Heart right ventricle (tissue), 16 donors: Measurements from ENCODE around the gene NOTO. TPM values are rescaled to one million over a fixed set of nuclear protein-coding genes. Genes with fewer than 3 reads are reported as not detected.

Source experiments
- ATAC-seq, 8 donors: fragments of 200-7000 bp; cut with Tn5 transposase; one replicate each; pipeline ENCODE4 v1.9.1; 2020; ENCODE audit warnings: mild to moderate bottlenecking in 8 of 8, moderate library complexity in 8 of 8, moderate number of reproducible peaks in 1 of 8
- DNase-seq, 2 donors: peaks; one replicate each; pipeline ENCODE4 v3.0.0-alpha.2; 2020
- H3K27ac ChIP-seq, 10 donors: fragments of 200-600 bp; sonication (generic) in 2 of 10; one replicate each; pipeline versions ENCODE4 v1.5.0 to v1.8.0; 2020 to 2022; ENCODE audit warnings: mild to moderate bottlenecking in 3 of 10
- H3K27me3 ChIP-seq, 7 donors: fragments of 200-600 bp; one replicate each; pipeline ENCODE4 v1.8.0; 2021 to 2022; ENCODE audit warnings: mild to moderate bottlenecking in 2 of 7
- H3K36me3 ChIP-seq, 9 donors: fragments of 200-600 bp; sonication (generic) in 1 of 9; one replicate each; pipeline versions ENCODE4 v1.5.0 to v1.8.0; 2020 to 2022; ENCODE audit warnings: mild to moderate bottlenecking in 2 of 9
- H3K4me1 ChIP-seq, 9 donors: fragments of 200-600 bp; sonication (generic) in 1 of 9; one replicate each; pipeline versions ENCODE4 v1.5.0 to v1.8.0; 2020 to 2022; ENCODE audit warnings: mild to moderate bottlenecking in 4 of 9
- H3K4me3 ChIP-seq, 10 donors: fragments of 200-600 bp; sonication (generic) in 2 of 10; one replicate each; pipeline versions ENCODE4 v1.5.0 to v1.8.0; 2020 to 2022; ENCODE audit warnings: mild to moderate bottlenecking in 7 of 10, moderate library complexity in 2 of 10
- H3K9me3 ChIP-seq, 11 donors: fragments of 200-600 bp in 10 of 11; sonication (generic) in 2 of 11; one replicate each; pipeline versions ENCODE4 v1.5.0 to v1.8.0; 2013 to 2022; ENCODE audit warnings: mild to moderate bottlenecking in 2 of 11, control low read depth in 1 of 11, moderate library complexity in 1 of 11
- CTCF ChIP-seq, 9 donors: fragments of 200-600 bp; sonication (generic) in 2 of 9; IDR thresholded peaks; one replicate each; pipeline versions ENCODE4 v1.5.0 to v1.8.0; 2021 to 2022; ENCODE audit warnings: antibody characterized with exemption in 9 of 9, mild to moderate bottlenecking in 5 of 9, moderate library complexity in 1 of 9
- WGBS, 2 donors: extraction: QIAGEN DNeasy Blood & Tissue Kit; methylation state at CpG; one replicate each; pipeline ENCODE4 v1.1.7; 2013; ENCODE audit warnings: inconsistent platforms in 1 of 2; 5-methylcytosine and 5-hydroxymethylcytosine counted together
- intact Hi-C, 10 donors: fragments of 100-400 bp; cut with DNase I; formaldehyde crosslinking; loops; one replicate each; pipeline versions ENCODE4 v1.11.1 to v1.14.2; 2022
- polyA plus RNA-seq, 2 donors: library from polyadenylated mRNA; stranded (reverse); fragments of 200-250 nt; gene quantifications; one replicate each; pipeline ENCODE4 v1.2.3, GENCODE V29; 2013
- total RNA-seq, 10 donors: library from RNA; stranded (reverse); fragmentation: NEBNext Ultra II Directional in 3 of 10; extraction: Animal tissue kit (Norgen Biotek cat#: 25700) in 3 of 10; gene quantifications; one replicate each; pipeline versions ENCODE4 v1.2.1 to v1.2.4, GENCODE V29; 2021 to 2023
- donor health status: Arrhythmogenic right ventricular cardiomyopathy.
- donor health status: ischemic (EF 13 %, LVEDD 7.1; RV severe dilation, severe dysfunction).
- donor health status: healthy with polysubstance abuse.
- donor health status: DM: no; HTN: yes; CAD: no.
- donor health status: DM: no; HTN: no; CAD: no.
- donor health status: ischemic (EF 25% LVEDD 6.9; RV normal size, moderate dysfunction).
- donor health status: ischemic (EF 25% LVEDD 5.7; RV mildly dilated, moderate dysfunction).
- donor health status: healthy.
- donor health status: DM: yes; HTN: yes; CAD: no.
- donor health status: Ischemic cardiomyopathy.
- donor health status: ischemic (EF 35%, LVEDD 5.7; RV mildly dilated, moderate dysfunction).
- donor health status: nonischemic (EF 11% LVEDD 7.7; RV severe dilation, severe dysfunction).
- donor health status: DM: yes; HTN: yes; CAD: no.
- donor health status: PGD.
- donor health status: ischemic (EF 29% LVEDD 5.4; RV normal size, mild dysfunction).
- donor health status: nonischemic (EF 23%, LVEDD 6.1; RV moderate dilation, normal function).

NOTO gene
- total and polyA plus RNA-seq, 12 donors, result not detected

DNA sequence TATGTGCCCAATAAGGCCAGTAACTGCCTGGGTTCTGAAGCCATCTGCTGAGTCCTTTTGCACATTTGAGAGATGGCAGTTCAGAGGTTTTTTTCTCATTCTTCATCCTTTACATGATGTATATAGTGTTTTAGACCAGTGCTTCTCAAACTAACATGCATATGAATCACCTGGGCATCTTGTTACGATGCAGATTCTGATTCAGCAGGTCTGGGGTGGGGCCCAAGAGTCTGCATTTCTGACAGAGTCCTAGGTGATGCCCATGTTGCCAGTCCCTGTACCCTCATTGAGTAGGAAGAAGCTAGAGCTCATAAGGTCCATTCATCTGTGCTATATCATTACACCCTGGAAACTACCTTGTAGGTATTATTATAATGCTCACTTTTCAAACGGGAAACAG lies 15.5 kb downstream of the NOTO start:
- 90 to 92% methylated on average over 2 of the region's 2 CpGs for WGBS, 2 donors
- peak overlapping the region in 3 of 10 donors; percentile 8 to 45 (median 25) for H3K27ac ChIP-seq

GRCh38 chr2:73218298-73218697 lies 15.9 kb downstream of the NOTO start:
- intact Hi-C loops, result no loop called here
- DNase-seq (peak in 1 of 2 donors; percentile 16), ATAC-seq (peak in 4 of 8 donors; percentile 36 to 69 (median 49))
- no peak for TF ChIP-seq CTCF (IDR thresholded peaks at IDR 0.05)
- H3K36me3 ChIP-seq, result peaks cover 0 to 45% (median 6%) of the 10 kb centered on the region in 9 donors
- no peaks in the 10 kb centered on the region for H3K9me3 ChIP-seq
- H3K4me3 ChIP-seq, result no peak overlapping the region
- H3K27me3 ChIP-seq, result no peaks in the 10 kb centered on the region
- H3K27ac ChIP-seq, result peak overlapping the region in 5 of 10 donors; percentile 8 to 45 (median 23)
- peaks cover 0 to 32% (median 16%) of the 10 kb centered on the region in 9 donors for H3K4me1 ChIP-seq

More for the DNA sequence above, 15.5 kb downstream of the NOTO start:
- H3K4me1 ChIP-seq, result peaks cover 0 to 35% (median 18%) of the 10 kb centered on the region in 9 donors
- no peak overlapping the region for H3K4me3 ChIP-seq
- intact Hi-C loops, result no loop called here
- ATAC-seq, result no peak
- no peak for TF ChIP-seq CTCF (IDR thresholded peaks at IDR 0.05)
- H3K9me3 ChIP-seq, result no peaks in the 10 kb centered on the region
- no peaks in the 10 kb centered on the region for H3K27me3 ChIP-seq
- no peak for DNase-seq
- peaks cover 0 to 40% (median 6%) of the 10 kb centered on the region in 9 donors for H3K36me3 ChIP-seq

- Histone ChIP-seq H3K4me1 (peaks cover 0 to 19% (median 9%) of the 10 kb centered on the region in 9 donors), H3K36me3 (peaks cover 0 to 94% (median 17%) of the 10 kb centered on the region in 9 donors), H3K4me3 (no peak overlapping the region), H3K9me3 (no peaks in the 10 kb centered on the region), H3K27me3 (no peaks in the 10 kb centered on the region), H3K27ac (no peak overlapping the region)
- 92 to 95% methylated on average over 4 of the region's 4 CpGs for WGBS, 2 donors
- ATAC-seq (no peak), DNase-seq (no peak)
- intact Hi-C loops, result no loop called here
- no peak for TF ChIP-seq CTCF (IDR thresholded peaks at IDR 0.05)
Measured at GRCh38 chr2:73223821-73224220, 21.4 kb downstream of the NOTO start.

GRCh38 chr2:73225513-73226360 lies 23.4 kb downstream of the NOTO start:
- TF ChIP-seq CTCF (IDR thresholded peaks at IDR 0.05), result no peak
- intact Hi-C loops, result no loop called here
- H3K27ac ChIP-seq, result peak overlapping the region in 1 of 10 donors; percentile 51
- H3K27me3 ChIP-seq, result no peaks in the 10 kb centered on the region
- peaks cover 0 to 18% (median 8%) of the 10 kb centered on the region in 9 donors for H3K4me1 ChIP-seq
- H3K4me3 ChIP-seq, result no peak overlapping the region
- H3K9me3 ChIP-seq, result no peaks in the 10 kb centered on the region
- WGBS, 2 donors, result 63 to 77% methylated on average over 9 of the region's 9 CpGs
- DNase-seq (no peak), ATAC-seq (peak in 7 of 8 donors; percentile 8 to 50 (median 43))
- peaks cover 0 to 95% (median 25%) of the 10 kb centered on the region in 9 donors for H3K36me3 ChIP-seq
